ENCODE data around the gene ZNF160. TPM values are rescaled to one million over a fixed set of nuclear protein-coding genes. Genes with fewer than 3 reads are reported as not detected.
"Not testable (repeated sequence)": the region's sequence is repeated elsewhere in the genome, so short reads cannot be mapped to it uniquely, and the experiment has no call there.

ZNF160 gene
- total and polyA plus RNA-seq, 4 donors = 16.7 to 86.9 (median 22.4) TPM

GRCh38 chr19:53037101-53038097 lies 65.8 kb downstream of the ZNF160 start:
- DNase-seq = peak; percentile 42 to 82 (median 63)
- TF ChIP-seq, protein P1, sequence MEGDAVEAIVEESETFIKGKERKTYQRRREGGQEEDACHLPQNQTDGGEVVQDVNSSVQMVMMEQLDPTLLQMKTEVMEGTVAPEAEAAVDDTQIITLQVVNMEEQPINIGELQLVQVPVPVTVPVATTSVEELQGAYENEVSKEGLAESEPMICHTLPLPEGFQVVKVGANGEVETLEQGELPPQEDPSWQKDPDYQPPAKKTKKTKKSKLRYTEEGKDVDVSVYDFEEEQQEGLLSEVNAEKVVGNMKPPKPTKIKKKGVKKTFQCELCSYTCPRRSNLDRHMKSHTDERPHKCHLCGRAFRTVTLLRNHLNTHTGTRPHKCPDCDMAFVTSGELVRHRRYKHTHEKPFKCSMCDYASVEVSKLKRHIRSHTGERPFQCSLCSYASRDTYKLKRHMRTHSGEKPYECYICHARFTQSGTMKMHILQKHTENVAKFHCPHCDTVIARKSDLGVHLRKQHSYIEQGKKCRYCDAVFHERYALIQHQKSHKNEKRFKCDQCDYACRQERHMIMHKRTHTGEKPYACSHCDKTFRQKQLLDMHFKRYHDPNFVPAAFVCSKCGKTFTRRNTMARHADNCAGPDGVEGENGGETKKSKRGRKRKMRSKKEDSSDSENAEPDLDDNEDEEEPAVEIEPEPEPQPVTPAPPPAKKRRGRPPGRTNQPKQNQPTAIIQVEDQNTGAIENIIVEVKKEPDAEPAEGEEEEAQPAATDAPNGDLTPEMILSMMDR (IDR thresholded peaks at IDR 0.05; ENCODE audit: control extremely low read depth, extremely low read depth) = no peak
- ATAC-seq (ENCODE audit: insufficient read depth, low FRiP score) = no peak
- H3K36me3 ChIP-seq (ENCODE audit: control insufficient read depth in 4 of 4, insufficient read depth in 4 of 4, low read length in 4 of 4) = no peaks in the 10 kb centered on the region
- peaks cover 0 to 2% (median 0%) of the 10 kb centered on the region in 5 donors for H3K4me1 ChIP-seq (ENCODE audit: control insufficient read depth in 5 of 5, insufficient read depth in 5 of 5, low read length in 5 of 5)
- peak overlapping the region in 1 of 2 donors; percentile 13 for H3K9ac ChIP-seq (ENCODE audit: insufficient read depth in 1 of 2, low read length in 2 of 2)
- no peak overlapping the region for H3K4me3 ChIP-seq
- peaks cover 0 to 30% (median 3%) of the 10 kb centered on the region in 4 donors for H3K9me3 ChIP-seq (ENCODE audit: control insufficient read depth in 4 of 4, insufficient read depth in 3 of 4, low read length in 3 of 4)
- H3K27me3 ChIP-seq (ENCODE audit: control insufficient read depth in 3 of 3, insufficient read depth in 3 of 3, low read length in 2 of 3) = peaks cover 3 to 4% (median 3%) of the 10 kb centered on the region in 3 donors
- H3K27ac ChIP-seq (ENCODE audit: low read depth in 1 of 2, low read length in 1 of 2) = no peak overlapping the region
- WGBS, 2 donors = 20 to 23% methylated on average over 46 to 52 of the region's 52 CpGs

GRCh38 chr19:53034948-53035675 lies 68.1 kb downstream of the ZNF160 start:
- Histone ChIP-seq H3K27ac (ENCODE audit: low read depth in 1 of 2, low read length in 1 of 2) (no peak overlapping the region), H3K4me1 (ENCODE audit: control insufficient read depth in 5 of 5, insufficient read depth in 5 of 5, low read length in 5 of 5) (peaks cover 0 to 2% (median 0%) of the 10 kb centered on the region in 5 donors), H3K27me3 (ENCODE audit: control insufficient read depth in 3 of 3, insufficient read depth in 3 of 3, low read length in 2 of 3) (peaks cover 0 to 3% (median 2%) of the 10 kb centered on the region in 3 donors), H3K4me3 (no peak overlapping the region), H3K9ac (ENCODE audit: insufficient read depth in 1 of 2, low read length in 2 of 2) (no peak overlapping the region), H3K9me3 (ENCODE audit: control insufficient read depth in 4 of 4, insufficient read depth in 3 of 4, low read length in 3 of 4) (peaks cover 0 to 32% (median 3%) of the 10 kb centered on the region in 4 donors), H3K36me3 (ENCODE audit: control insufficient read depth in 4 of 4, insufficient read depth in 4 of 4, low read length in 4 of 4) (no peaks in the 10 kb centered on the region)
- 67 to 81% methylated on average over 4 of the region's 4 CpGs for WGBS, 2 donors
- DNase-seq = no peak
- ATAC-seq (ENCODE audit: insufficient read depth, low FRiP score) = no peak
- TF ChIP-seq, protein P1 (IDR thresholded peaks at IDR 0.05; ENCODE audit: control extremely low read depth, extremely low read depth) = no peak

- Histone ChIP-seq H3K4me1 (ENCODE audit: control insufficient read depth in 5 of 5, insufficient read depth in 5 of 5, low read length in 5 of 5) (peaks cover 0 to 2% (median 0%) of the 10 kb centered on the region in 5 donors), H3K9ac (ENCODE audit: insufficient read depth in 1 of 2, low read length in 2 of 2) (no peak overlapping the region), H3K27ac (ENCODE audit: low read depth in 1 of 2, low read length in 1 of 2) (no peak overlapping the region), H3K27me3 (ENCODE audit: control insufficient read depth in 3 of 3, insufficient read depth in 3 of 3, low read length in 2 of 3) (peaks cover 0 to 3% (median 2%) of the 10 kb centered on the region in 3 donors), H3K36me3 (ENCODE audit: control insufficient read depth in 4 of 4, insufficient read depth in 4 of 4, low read length in 4 of 4) (no peaks in the 10 kb centered on the region), H3K9me3 (ENCODE audit: control insufficient read depth in 4 of 4, insufficient read depth in 3 of 4, low read length in 3 of 4) (peaks cover 0 to 35% (median 3%) of the 10 kb centered on the region in 4 donors), H3K4me3 (no peak overlapping the region)
- TF ChIP-seq, protein P1 (IDR thresholded peaks at IDR 0.05; ENCODE audit: control extremely low read depth, extremely low read depth) = no peak
- no peak for ATAC-seq (ENCODE audit: insufficient read depth, low FRiP score)
- no peak for DNase-seq
- WGBS, 2 donors = 95 to 97% methylated on average over 2 of the region's 2 CpGs
Observed at GRCh38 chr19:53034054-53034453, 69.2 kb downstream of the ZNF160 start.

DNA sequence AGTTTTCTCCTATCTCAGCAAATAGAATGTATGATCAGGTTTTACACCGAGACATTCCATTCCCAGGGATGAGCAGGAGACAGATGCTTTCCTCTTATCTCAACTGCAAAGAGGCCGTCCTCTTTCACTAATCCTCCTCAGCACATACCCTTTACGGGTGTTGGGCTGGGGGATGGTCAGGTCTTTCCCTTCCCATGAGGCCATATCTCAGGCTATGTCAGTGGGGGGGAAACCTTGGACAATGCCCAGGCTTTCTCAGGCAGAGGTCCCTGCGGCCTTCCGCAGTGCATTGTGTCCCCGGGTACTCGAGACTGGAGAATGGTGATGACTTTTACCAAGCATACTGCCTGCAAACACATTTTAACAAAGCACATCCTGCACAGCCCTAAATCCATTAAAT lies 74.9 kb downstream of the ZNF160 start:
- 41 to 52% methylated on average over 6 to 7 of the region's 7 CpGs for WGBS, 2 donors
- peaks cover 0 to 16% (median 0%) of the 10 kb centered on the region in 4 donors for H3K9me3 ChIP-seq (ENCODE audit: control insufficient read depth in 4 of 4, insufficient read depth in 3 of 4, low read length in 3 of 4)
- H3K9ac ChIP-seq (ENCODE audit: insufficient read depth in 1 of 2, low read length in 2 of 2) = not testable (repeated sequence)

More for the DNA sequence above, 74.9 kb downstream of the ZNF160 start:
- not testable (repeated sequence) for ATAC-seq (ENCODE audit: insufficient read depth, low FRiP score); DNase-seq; H3K27ac ChIP-seq (ENCODE audit: low read depth in 1 of 2, low read length in 1 of 2); H3K4me1 ChIP-seq (ENCODE audit: control insufficient read depth in 5 of 5, insufficient read depth in 5 of 5, low read length in 5 of 5); H3K27me3 ChIP-seq (ENCODE audit: control insufficient read depth in 3 of 3, insufficient read depth in 3 of 3, low read length in 2 of 3); H3K36me3 ChIP-seq (ENCODE audit: control insufficient read depth in 4 of 4, insufficient read depth in 4 of 4, low read length in 4 of 4); H3K4me3 ChIP-seq
